OCI-LY1 (cell line): ENCODE measurements around the gene OR4D2.

Experiments used
- H2AFZ ChIP-seq: fragments of 200-600 bp; sonication (generic), shearing (Covaris generic); 2 replicates; pipeline ENCODE4 v1.6.0; 2014; ENCODE audit warnings: antibody characterized with exemption, mild to moderate bottlenecking, low read length
- H3F3A ChIP-seq: fragments of 200-600 bp; sonication (generic), shearing (Covaris generic); 2 replicates; pipeline ENCODE4 v1.6.0; 2014; ENCODE audit warnings: mild to moderate bottlenecking, antibody characterized with exemption, low read length, moderate library complexity; ENCODE audit not compliant: insufficient read depth
- H3K27ac ChIP-seq: fragments of 200-600 bp; sonication (generic); 2 replicates; pipeline ENCODE4 v1.5.1; 2014; ENCODE audit warnings: low read length, mixed run types, mild to moderate bottlenecking, low read depth; ENCODE audit not compliant: poor library complexity, severe bottlenecking
- H3K27me3 ChIP-seq: fragments of 200-600 bp; sonication (generic); 2 replicates; pipeline ENCODE4 v1.6.0; 2014; ENCODE audit warnings: antibody characterized with exemption, mild to moderate bottlenecking, low read length, moderate library complexity; ENCODE audit not compliant: insufficient read depth
- H3K36me3 ChIP-seq: fragments of 200-600 bp; sonication (generic); 2 replicates; pipeline ENCODE4 v1.6.1; 2014; ENCODE audit warnings: mild to moderate bottlenecking, antibody characterized with exemption, low read length, moderate library complexity, mixed read lengths; ENCODE audit not compliant: insufficient read depth
- H3K4me1 ChIP-seq: fragments of 200-600 bp; sonication (generic); 2 replicates; pipeline ENCODE4 v1.5.1; 2014; ENCODE audit warnings: mild to moderate bottlenecking, low read length, moderate library complexity; ENCODE audit not compliant: insufficient read depth, severe bottlenecking
- H3K4me2 ChIP-seq: fragments of 200-600 bp; sonication (generic), shearing (Covaris generic); 2 replicates; pipeline ENCODE4 v1.6.1; 2014; ENCODE audit warnings: low read length
- H3K4me3 ChIP-seq: fragments of 200-600 bp; sonication (generic); 2 replicates; pipeline ENCODE4 v1.5.1; 2014; ENCODE audit warnings: low read length, low read depth, mild to moderate bottlenecking, mixed read lengths; ENCODE audit not compliant: poor library complexity, severe bottlenecking
- H3K79me2 ChIP-seq: fragments of 200-600 bp; shearing (Covaris generic); 2 replicates; pipeline ENCODE4 v1.6.1; 2016; ENCODE audit warnings: mixed run types, low read length, mixed read lengths; ENCODE audit not compliant: insufficient read depth
- H3K9ac ChIP-seq: fragments of 200-600 bp; sonication (generic), shearing (Covaris generic); 2 replicates; pipeline ENCODE4 v1.6.1; 2014; ENCODE audit warnings: mild to moderate bottlenecking, low read length, mixed read lengths
- H3K9me2 ChIP-seq: fragments of 200-600 bp; sonication (generic), shearing (Covaris generic); 2 replicates; pipeline ENCODE4 v1.6.1; 2014; ENCODE audit warnings: low read depth, mild to moderate bottlenecking, low read length, mixed read lengths
- H3K9me3 ChIP-seq: fragments of 200-600 bp; shearing (Covaris generic); 2 replicates; pipeline ENCODE4 v1.6.1; 2014; ENCODE audit warnings: low read length, mixed read lengths
- H4K20me1 ChIP-seq: fragments of 200-600 bp; sonication (generic), shearing (Covaris generic); 2 replicates; pipeline ENCODE4 v1.6.0; 2016; ENCODE audit warnings: mild to moderate bottlenecking, low read length; ENCODE audit not compliant: insufficient read depth
- EZH2 ChIP-seq: fragments of 200-600 bp; sonication (generic), shearing (Covaris generic); IDR thresholded peaks from 2 replicates; pipeline ENCODE4 v1.8.0; 2017; ENCODE audit warnings: borderline replicate concordance, mixed run types, mild to moderate bottlenecking, antibody characterized with exemption, low read length, moderate library complexity, mixed read lengths
- TF ChIP-seq, protein P1 (sequence below): fragments of 200-600 bp; sonication (generic), shearing (Covaris generic); IDR thresholded peaks from 2 replicates; pipeline ENCODE4 v1.5.1; 2017; ENCODE audit warnings: mild to moderate bottlenecking, antibody characterized with exemption, low read length, moderate library complexity, mixed read lengths

The OR4D2 gene

DNA sequence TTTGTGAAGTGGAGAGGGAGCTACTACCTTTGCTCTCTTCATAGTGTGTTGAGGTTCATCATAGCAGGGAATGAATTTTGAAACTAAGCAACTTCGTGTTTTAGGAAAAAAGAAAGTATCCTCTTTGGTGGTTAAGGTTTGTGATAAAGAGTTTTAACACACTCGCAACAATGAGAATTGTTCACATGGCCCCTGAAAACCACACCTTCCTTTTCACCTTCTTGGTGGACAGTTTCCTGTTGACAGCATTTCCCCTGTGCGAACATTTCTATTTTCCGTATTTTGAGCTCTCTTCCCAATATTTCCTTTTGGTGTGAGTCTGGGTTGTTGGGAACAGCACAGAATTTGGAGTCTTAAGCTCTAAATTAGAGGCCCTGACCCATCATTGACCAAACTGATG, 3.8 kb downstream of the OR4D2 start:
- no peaks in the 10 kb centered on the region for H3F3A ChIP-seq
- no peaks in the 10 kb centered on the region for H3K9me3 ChIP-seq
- H2AFZ ChIP-seq, result no peak overlapping the region
- no peak overlapping the region for H3K9ac ChIP-seq
- no peaks in the 10 kb centered on the region for H3K9me2 ChIP-seq
- H3K27me3 ChIP-seq, result no peaks in the 10 kb centered on the region
- no peak for TF ChIP-seq EZH2
- TF ChIP-seq, protein P1, sequence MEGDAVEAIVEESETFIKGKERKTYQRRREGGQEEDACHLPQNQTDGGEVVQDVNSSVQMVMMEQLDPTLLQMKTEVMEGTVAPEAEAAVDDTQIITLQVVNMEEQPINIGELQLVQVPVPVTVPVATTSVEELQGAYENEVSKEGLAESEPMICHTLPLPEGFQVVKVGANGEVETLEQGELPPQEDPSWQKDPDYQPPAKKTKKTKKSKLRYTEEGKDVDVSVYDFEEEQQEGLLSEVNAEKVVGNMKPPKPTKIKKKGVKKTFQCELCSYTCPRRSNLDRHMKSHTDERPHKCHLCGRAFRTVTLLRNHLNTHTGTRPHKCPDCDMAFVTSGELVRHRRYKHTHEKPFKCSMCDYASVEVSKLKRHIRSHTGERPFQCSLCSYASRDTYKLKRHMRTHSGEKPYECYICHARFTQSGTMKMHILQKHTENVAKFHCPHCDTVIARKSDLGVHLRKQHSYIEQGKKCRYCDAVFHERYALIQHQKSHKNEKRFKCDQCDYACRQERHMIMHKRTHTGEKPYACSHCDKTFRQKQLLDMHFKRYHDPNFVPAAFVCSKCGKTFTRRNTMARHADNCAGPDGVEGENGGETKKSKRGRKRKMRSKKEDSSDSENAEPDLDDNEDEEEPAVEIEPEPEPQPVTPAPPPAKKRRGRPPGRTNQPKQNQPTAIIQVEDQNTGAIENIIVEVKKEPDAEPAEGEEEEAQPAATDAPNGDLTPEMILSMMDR, result no peak
- no peaks in the 10 kb centered on the region for H3K79me2 ChIP-seq
- H3K27ac ChIP-seq, result no peak overlapping the region
- no peak overlapping the region for H3K4me2 ChIP-seq
- no peaks in the 10 kb centered on the region for H3K36me3 ChIP-seq
- no peak overlapping the region for H3K4me3 ChIP-seq
- H3K4me1 ChIP-seq, result no peaks in the 10 kb centered on the region
- no peaks in the 10 kb centered on the region for H4K20me1 ChIP-seq

DNA sequence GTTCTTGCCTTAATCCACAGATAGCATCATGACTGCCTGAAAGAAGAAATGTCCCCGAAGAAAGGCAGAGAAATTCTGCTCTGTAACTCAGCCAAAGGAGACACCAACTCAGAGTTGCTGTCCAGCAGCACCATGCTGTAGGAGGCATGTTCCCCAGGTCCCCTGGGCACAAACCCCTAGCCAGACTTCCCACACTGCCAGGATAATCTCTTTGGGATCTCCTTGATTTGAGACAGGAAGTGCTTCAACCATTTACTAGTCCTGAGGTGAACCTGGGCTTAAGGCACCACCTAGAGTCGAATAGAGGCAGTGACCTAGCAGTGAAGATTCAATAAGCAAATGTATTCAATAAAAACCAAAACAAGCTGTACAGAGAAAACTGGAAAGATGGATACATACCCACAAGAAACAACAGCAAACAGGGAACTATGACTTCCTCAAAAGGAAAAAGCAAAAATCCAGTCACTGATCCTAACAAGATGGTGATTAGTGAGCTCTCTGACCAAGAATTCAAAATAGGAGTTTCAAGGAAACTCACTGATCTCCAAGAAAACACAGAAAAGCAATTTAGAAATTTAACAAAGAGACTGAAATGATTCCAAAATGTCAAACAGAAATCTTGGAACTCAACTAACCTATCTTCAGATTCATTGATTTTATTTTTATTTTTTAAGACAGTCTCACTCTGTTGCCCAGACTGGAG, 5.7 kb downstream of the OR4D2 start:
- Histone ChIP-seq H3K9ac (no peak overlapping the region), H3K27ac (no peak overlapping the region), H3K79me2 (no peaks in the 10 kb centered on the region), H3K4me3 (no peak overlapping the region), H2AFZ (no peak overlapping the region), H3K9me2 (no peaks in the 10 kb centered on the region), H3K4me2 (no peak overlapping the region), H3K36me3 (no peaks in the 10 kb centered on the region), H3K27me3 (no peaks in the 10 kb centered on the region), H3K9me3 (no peaks in the 10 kb centered on the region), H4K20me1 (no peaks in the 10 kb centered on the region), H3K4me1 (no peaks in the 10 kb centered on the region), H3F3A (no peaks in the 10 kb centered on the region)
- no peak for TF ChIP-seq EZH2
- TF ChIP-seq, protein P1, result peak; percentile 63

DNA sequence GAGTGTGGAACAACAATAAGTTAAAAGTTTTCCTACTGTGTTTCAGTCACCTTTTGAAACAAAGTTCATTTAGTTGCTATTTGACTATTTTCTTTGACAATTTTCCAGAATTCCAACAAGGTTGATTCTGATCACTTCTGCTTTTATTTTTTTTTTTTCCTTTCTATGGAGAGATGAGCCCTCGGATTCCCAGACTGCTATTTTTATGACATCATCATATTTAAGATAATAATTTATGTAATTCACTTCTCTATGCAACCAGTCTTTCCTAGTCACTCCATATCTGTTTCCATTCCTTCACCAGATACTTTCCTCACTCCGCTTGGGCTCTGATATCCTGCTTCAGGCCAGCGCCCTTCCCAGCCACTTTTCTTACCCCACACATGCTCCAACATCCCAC, 8.1 kb downstream of the OR4D2 start:
- TF ChIP-seq EZH2, result no peak
- TF ChIP-seq, protein P1, result no peak
- Histone ChIP-seq H4K20me1 (no peaks in the 10 kb centered on the region), H3K4me2 (no peak overlapping the region), H3K4me3 (no peak overlapping the region), H3K9me3 (no peaks in the 10 kb centered on the region), H3K27ac (no peak overlapping the region), H3K4me1 (no peaks in the 10 kb centered on the region), H3K9me2 (no peaks in the 10 kb centered on the region), H3K36me3 (no peaks in the 10 kb centered on the region), H3F3A (no peaks in the 10 kb centered on the region), H3K79me2 (no peaks in the 10 kb centered on the region), H2AFZ (no peak overlapping the region), H3K9ac (no peak overlapping the region), H3K27me3 (no peaks in the 10 kb centered on the region)
